Left ventricle myocardium superior (tissue), 1 donor: ENCODE measurements around the gene KAT14. TPM values are rescaled to one million over a fixed set of nuclear protein-coding genes. Genes with fewer than 3 reads are reported as not detected.
"Not testable (repeated sequence)": the region's sequence is repeated elsewhere in the genome, so short reads cannot be mapped to it uniquely, and the experiment has no call there.

ENCODE experiments used
- ATAC-seq: fragments of 200-7000 bp; cut with Tn5 transposase; one replicate; pipeline ENCODE4 v1.9.1; 2020; ENCODE audit warnings: mild to moderate bottlenecking, moderate library complexity
- DNase-seq: peaks from one replicate; pipeline ENCODE4 v3.0.0-alpha.2; 2020
- intact Hi-C: fragments of 100-400 bp; cut with micrococcal nuclease; formaldehyde crosslinking; loops from one replicate; pipeline ENCODE4 v1.11.0; 2022
- long read RNA-seq: library from polyadenylated mRNA; unstranded; transcript quantifications from one replicate; pipeline ENCODE4 v2.0.0, GENCODE V29; 2021
- total RNA-seq: library from RNA; stranded (reverse); fragmentation: NEBNext Ultra II Directional; extraction: Animal tissue kit (Norgen Biotek cat#: 25700); gene quantifications from one replicate; pipeline ENCODE4 v1.2.1, GENCODE V29; 2021
- donor health status: DM: no; HTN: yes; CAD: no; lungs with severe emphysema.

The KAT14 gene, protein sequence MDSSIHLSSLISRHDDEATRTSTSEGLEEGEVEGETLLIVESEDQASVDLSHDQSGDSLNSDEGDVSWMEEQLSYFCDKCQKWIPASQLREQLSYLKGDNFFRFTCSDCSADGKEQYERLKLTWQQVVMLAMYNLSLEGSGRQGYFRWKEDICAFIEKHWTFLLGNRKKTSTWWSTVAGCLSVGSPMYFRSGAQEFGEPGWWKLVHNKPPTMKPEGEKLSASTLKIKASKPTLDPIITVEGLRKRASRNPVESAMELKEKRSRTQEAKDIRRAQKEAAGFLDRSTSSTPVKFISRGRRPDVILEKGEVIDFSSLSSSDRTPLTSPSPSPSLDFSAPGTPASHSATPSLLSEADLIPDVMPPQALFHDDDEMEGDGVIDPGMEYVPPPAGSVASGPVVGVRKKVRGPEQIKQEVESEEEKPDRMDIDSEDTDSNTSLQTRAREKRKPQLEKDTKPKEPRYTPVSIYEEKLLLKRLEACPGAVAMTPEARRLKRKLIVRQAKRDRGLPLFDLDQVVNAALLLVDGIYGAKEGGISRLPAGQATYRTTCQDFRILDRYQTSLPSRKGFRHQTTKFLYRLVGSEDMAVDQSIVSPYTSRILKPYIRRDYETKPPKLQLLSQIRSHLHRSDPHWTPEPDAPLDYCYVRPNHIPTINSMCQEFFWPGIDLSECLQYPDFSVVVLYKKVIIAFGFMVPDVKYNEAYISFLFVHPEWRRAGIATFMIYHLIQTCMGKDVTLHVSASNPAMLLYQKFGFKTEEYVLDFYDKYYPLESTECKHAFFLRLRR
- total RNA-seq = 13.1 TPM
- long read RNA-seq, partial matches to known transcripts = 2 of 16 reads
- long read RNA-seq, other reads (novel, unspliced or antisense) = 12 of 16 reads

DNA sequence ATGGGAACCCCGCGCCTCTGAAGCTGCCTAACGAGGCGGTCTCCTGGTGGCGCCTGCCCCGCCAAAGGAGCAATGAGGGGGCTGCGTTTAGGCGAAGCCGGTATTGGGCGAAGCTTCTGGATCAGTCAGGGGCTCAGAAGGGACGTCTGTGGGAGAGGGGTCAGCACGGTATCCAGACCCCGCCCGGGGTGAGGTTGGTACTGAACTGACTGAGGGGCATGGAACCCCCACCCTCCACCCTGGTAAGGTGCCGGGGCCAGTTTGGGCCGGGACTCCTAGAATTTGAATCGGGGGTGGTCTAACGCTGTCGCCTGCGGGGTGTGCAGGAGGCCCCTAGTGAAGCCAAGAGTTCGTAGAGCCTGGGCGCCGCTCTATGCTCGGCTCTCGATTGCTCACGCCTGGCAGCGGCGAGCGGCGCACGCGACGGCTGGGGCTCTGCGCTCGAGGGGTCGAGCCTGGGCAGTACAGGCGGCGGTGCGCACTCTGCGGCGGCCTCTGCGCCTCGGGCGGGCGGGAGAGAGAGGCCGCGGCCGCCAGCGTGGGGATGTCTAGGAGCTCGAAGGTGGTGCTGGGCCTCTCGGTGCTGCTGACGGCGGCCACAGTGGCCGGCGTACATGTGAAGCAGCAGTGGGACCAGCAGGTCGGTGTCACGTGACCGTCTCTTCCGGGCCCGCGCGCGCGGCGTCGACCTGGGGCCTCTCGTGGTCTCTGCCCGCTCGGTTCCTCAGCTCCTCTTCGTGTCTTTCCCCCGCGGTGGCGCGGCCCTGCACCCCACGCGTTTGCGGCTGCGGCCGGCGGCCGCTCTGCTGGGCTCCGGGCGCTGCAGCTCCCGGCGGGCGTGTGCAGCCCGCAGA is at the start of gene KAT14, which contains the start of gene PET117:
Gene KAT14, plus strand, starts transcription at position 452 of the 854 bp plus-strand sequence. CDS start 4,798 bp downstream, outside the sequence.
Gene PET117, plus strand, starts transcription at position 452 of the 854 bp plus-strand sequence. Its CDS starts 93 bp downstream, at position 545.
- ATAC-seq (peak; percentile 99), DNase-seq (peak; percentile 96)
- intact Hi-C loops = no loop called here

DNA sequence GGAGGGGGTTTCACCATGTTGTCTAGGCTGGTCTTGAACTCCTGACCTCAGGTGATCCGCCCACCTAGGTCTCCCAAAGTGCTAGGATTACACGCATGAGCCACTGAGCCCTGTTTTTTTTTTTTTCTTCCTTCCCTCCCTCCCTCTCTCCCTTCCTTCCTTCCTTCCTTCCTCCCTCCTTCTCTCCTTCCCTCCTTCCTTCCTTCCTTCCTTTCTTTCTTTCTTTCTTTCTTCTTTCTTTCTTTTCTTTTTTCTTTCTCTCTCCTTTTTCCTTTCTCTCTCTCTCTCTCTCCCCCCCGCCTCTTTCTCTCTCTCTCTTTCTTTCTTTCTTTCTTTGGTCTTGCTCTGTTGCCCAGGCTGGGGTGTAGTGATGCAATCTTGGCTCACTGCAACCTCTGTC is 49.4 kb upstream of the KAT14 start:
- DNase-seq, intact Hi-C loops, ATAC-seq: not testable (repeated sequence)

DNA sequence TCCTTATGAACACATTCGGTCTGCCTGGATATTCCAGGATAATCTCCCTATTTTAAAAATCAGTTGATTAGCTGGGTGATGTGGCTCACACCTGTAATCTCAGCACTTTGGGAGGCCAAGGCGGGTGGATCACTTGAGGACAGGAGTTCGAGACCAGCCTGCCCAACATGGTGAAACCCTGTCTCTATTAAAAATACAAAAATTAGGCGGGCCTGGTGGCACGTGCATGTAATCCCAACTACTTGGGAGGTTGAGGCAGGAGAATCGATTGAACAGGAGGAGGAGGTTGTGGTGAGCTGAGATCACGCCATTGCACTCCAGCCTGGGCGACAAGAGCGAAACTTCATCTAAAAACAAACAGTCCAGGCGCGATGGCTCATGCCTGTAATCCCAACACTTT is 48.8 kb upstream of the KAT14 start:
- ATAC-seq, intact Hi-C loops, DNase-seq: not testable (repeated sequence)

DNA sequence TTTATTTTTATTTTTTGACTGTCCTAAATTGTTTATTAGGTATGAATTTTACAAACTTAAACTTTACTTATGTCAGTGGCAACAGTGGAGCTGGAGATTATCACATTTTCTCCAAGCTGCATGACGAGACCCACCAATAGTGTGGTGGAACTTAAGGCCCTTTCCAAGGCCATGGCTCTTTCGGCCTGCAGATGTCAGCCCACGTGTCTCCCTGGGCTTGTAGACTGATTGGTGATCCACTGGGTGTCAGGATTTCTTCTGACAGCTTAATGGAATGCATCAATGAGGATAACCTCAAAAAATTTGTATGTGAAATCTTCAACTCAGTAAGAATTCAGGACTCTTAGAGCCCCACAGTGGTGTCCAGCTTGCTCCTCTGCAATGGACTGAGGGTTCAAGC is 47.6 kb upstream of the KAT14 start:
- no peak for ATAC-seq
- no peak for DNase-seq
- intact Hi-C loops = no loop called here

DNA sequence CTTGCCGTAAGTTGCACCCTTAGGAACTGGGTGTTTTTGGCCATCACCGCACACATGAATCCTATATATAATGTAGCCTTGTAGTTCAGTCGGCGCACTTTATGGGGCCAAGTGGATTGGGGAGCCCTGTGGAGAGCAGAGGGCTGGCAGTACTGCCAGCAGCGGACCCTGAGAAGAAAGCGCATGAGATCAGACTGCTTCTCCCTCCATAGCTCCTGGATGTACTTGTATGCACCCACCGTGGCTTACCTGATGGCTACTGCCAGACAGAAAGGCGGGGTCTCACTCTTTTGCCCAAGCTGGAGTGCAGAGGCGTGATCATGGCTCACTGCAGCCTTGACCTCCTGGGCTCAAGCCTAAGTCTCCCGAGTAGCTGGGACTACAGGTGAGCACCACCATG is 47.2 kb upstream of the KAT14 start:
- intact Hi-C loops = no loop called here
- no peak for ATAC-seq

DNA sequence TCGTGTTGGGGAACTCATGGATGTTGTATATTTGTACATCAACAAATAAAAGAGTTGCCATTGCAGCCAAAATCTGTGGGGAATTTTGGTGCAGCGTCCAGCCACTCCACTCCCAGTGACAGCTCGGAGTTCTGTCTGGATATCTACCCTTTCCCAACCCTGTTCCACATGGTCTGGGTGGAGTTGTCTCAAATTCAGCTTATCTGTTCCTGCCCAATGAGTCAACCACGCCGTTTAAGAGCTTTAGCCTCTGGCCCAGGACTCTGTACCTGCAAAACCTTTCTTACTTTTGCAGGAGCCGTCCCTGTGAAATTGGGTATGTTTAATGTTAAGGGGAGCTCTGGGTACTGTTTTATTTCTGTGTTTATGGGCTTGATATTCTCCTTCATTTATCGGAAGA is 46.0 kb upstream of the KAT14 start:
- ATAC-seq (no peak), DNase-seq (no peak)
- intact Hi-C loops = no loop called here

More for the DNA sequence above, 47.2 kb upstream of the KAT14 start:
- DNase-seq = no peak

DNA sequence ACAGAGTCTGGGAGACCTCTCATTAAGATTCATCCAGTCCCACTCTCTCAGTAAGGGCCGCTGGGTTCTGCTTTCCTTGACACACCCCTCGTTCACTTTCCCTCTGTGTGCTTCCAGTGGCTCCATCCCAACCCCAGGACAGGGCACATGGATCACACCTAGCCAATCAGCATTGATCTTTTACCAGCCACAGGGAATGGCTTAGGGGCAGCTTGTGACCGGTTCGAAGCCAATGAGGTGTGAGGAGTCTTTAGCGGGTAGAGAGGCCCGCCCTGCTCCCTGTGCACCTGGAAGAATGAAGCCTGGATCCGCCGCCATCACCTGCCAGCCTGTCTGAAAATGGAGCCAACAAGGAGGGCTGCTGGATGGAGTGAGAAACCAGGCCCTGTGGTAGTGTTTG is 44.8 kb upstream of the KAT14 start:
- intact Hi-C loops = no loop called here
- ATAC-seq = no peak
- DNase-seq = no peak

DNA sequence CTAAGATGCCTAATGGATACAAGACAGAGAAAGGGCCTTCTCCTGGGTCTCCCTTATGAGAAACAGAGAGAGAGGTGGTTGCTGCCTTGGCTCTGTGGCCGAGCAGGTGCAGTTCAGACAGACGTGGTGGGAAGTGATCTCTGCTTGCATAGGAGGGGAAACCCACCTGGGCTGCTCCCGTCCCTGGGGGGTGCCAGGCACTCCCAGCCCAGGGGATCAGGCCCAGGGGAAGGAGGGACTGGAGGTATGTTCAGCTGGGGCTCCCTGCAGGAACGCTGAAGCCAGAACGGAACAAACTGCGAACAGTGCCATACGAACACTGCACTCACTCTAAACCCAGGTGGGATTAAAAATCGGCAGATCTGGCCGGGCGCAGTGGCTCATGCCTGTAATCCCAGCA is 44.3 kb upstream of the KAT14 start:
- no peak for DNase-seq
- ATAC-seq = no peak
- intact Hi-C loops = no loop called here

DNA sequence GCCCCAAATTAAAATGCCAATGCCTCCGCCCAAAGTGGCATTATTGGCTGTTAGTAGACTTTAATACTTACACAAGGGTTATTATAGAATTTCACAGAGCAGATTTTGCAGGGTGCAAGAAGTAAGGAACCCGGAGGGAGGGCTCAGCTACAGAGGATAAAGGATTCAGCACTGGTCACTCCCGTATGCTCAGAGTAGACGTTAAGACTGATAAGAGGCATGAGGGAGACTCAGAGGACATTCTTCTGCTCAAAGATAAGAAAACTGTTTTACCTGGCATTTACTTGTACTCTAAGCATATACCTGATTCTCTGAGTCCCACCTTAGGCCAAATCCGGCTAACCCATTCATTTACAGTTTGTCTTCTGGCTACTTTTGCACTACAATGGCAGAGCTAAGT is 43.5 kb upstream of the KAT14 start:
- ATAC-seq (no peak), DNase-seq (no peak)
- intact Hi-C loops = no loop called here

DNA sequence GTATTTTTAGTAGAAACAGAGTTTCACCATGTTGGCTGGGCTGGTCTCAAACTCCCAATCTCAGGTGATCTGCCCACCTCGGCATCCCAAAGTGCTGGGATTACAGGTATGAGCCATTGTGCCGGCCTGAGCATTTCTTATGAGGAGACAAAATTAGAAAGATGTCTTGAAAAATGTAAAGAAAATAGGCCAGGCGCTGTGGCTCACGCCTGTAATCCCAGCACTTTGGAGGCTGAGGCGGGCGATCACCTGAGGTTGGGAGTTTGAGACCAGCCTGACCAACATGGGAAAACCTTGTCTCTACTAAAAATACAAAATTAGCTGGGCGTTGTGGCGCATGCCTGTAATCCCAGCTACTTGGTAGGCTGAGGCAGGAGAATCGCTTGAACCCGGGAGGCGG is 37.1 kb upstream of the KAT14 start:
- ATAC-seq, DNase-seq, intact Hi-C loops: not testable (repeated sequence)

DNA sequence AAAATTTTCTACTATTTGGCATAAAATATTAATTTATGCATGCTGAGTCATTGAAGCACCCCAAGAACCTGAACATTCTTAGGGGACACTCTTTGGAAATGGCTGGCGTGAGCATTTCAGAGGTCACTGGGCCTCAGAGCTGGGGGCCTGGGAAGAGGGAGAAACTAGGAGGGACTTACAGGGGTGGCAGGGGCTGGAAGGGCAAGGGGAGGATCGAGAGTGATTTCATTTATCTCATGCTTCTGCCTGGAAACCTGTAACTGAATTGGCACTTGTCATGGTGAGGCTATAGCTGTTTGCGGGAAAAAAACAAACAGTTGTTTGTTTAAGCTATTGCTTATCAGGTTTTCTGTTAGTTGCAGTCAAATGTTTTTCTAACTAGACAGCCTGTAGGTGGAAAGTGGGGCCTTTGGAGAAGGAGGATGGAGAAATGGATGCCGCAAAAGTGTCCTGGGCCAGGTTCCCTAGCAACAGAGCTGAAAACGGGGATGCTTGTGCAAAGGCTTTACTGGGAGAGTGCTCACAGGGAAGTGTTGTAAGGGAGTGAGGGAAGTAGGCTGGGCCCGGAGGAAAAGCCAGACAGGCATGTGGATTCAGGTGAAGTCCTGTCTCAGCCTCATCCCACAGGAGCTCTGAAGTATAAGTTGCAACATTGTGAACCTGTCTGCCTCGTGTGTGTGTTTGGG is 36.4 kb upstream of the KAT14 start:
- intact Hi-C loops = no loop called here
- DNase-seq (no peak), ATAC-seq (no peak)

DNA sequence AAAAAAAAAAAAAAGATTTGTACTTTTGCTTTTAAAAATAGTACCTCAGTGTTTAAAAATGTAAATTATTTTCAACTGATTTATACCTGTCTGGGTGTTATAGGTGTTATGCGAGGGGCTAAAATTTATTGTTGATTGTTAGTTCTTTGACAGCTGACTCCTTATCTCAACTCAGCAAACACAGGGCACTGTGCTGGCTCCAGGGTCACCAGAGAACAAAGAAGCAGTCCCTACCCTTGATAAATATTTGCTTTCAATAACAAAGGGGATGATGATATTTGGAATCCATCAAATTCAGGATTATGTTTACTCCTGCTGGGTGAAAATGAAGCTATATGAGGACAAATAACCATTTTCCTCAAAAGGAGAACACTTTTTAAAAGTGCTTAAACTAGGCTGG is 34.2 kb upstream of the KAT14 start:
- intact Hi-C loops = no loop called here
- ATAC-seq = no peak
- DNase-seq = no peak

DNA sequence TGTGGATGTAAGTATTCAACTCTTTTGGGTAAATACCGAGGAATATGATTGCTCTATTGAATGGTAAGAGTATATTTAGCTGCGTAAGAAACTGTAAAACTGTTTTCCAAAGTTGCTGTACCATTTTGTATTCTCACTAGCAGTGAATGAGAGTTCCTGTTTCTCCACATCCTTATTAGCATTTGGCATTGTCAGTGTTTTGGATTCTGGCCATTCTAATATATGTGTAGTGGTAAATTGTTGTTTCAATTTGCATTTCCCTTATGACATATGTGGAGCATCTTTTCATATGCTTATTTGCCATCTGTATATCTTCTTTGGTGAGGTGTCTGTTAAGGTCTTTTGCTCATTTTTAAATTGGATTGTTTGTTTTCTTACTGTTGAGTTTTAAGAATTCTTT is 29.3 kb upstream of the KAT14 start:
- ATAC-seq = no peak
- no peak for DNase-seq
- intact Hi-C loops = no loop called here

DNA sequence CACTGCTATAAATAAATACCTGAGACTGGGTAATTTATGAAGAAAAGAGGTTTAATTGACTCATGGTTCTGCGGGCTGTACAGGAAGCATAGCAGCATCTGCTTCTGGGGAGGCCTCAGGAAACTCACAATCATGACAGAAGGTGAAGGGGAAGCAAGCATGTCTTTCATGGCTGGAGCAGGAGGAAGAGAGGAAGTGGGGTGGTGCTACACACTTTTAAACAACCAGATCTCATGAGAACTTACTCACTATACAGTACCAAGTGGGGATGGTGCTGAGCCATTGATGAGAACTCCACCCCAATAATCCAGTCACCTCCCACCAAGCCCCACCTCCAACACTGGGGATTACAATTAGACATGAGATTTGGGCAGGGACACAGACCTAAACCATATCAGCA is 9.1 kb upstream of the KAT14 start:
- ATAC-seq = not testable (repeated sequence)

DNA sequence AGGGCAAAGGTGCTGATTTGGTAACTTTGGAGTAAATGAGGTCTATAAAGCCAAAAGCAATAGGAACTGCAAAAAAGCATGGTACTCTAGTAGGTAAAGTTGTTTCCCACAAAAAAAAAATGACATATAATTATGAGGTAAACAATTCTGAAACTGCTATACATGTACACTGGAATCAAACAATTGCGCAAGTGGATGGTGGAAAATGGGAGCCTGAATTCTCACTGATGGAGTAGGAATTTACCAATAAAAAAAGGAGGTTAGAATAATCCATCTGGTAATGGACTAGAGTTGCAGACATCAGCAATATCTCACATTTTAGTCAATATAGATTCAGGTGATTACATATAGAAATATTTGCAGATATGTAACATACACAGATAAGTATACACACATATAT is 5.0 kb upstream of the KAT14 start:
- no peak for DNase-seq
- intact Hi-C loops = no loop called here
- ATAC-seq = no peak

More for the DNA sequence above, 9.1 kb upstream of the KAT14 start:
- DNase-seq, intact Hi-C loops: not testable (repeated sequence)

DNA sequence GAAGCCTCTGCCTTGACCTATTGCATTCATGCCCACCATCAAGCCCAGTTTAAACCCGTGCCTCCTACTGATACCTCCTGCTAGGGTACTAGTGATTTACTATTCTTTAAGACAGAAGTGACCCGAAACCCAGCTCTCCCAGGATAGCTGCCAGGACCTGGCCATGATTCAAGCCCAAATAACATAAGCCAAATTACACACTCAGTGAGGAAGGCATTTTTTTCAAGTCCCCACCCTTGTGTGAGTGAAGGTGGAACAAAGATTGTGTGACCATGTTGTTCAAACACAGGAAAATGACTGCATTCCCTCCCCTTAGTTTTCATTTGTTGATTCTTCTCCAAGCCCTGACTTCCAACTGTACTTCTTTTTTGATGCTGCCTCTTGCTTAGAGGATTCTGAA is 3.7 kb upstream of the KAT14 start:
- DNase-seq (no peak), ATAC-seq (no peak)
- intact Hi-C loops = no loop called here

DNA sequence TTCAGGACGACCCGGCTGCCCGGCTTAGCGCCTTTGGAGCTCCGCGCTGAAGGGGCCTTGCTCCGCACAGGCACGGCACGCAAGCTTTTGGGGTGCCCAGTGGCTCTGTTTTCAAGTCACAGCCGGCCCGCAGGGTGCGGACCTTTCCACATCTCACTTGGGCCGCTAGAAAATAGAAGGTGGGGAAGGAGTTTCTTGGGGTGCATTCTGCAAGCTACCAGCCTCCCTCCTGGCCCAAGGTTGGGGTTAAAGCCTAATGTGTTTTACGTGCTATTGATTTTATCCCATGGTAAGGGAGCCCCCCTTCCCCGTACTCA is 561 bp downstream of the KAT14 start:
- ATAC-seq (no peak), DNase-seq (no peak)
- intact Hi-C loops = no loop called here

DNA sequence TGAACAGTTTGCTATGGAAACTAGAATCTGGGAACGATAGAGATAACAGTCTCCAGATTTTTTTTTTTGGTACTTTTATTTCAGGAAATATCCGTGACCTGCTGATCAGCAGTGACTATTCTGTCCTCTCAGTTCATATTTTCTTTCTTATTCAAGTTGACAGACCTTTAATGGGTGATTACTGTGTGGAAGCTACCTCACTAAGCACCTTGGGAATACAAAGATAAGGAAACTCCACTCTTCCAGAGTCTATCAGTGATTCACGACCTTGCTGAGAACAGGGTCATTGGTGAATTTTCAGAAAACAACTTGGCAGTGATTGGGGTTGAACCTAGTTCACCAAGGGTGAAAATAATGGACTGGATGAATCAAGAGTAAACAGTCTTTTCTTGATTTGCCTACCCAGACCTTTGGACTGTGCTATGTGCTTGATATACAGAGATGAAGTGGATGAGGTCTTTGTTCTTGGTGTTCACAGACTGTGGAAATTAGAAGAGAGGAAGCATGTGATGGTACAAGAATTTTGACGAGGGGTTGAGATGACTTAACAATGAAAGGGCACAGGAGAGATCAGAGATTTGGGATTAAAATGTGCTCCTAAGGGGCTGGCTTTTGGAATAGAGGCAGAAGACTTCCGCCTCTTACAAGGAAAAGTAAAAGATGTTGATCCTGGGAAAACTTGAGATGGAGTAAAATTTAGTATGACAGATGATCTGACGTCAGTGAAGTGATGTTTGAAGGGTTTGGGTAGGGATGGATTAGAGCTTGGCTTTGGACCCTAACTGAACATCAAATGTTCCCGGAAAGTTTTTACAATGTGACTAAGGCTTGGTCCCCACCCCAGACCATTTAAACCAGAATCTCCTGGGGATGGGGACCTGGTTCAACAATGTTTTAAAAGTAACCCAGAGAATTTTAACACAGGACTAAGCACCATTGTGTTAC is 1.2 kb downstream of the KAT14 start:
- intact Hi-C loops = no loop called here
- DNase-seq = no peak

More for the DNA sequence above, 1.2 kb downstream of the KAT14 start:
- ATAC-seq = no peak
